IMR-90 (cell line): Measurements from ENCODE around the gene TULP4.
"Not testable (repeated sequence)": the region's sequence is repeated elsewhere in the genome, so short reads cannot be mapped to it uniquely, and the experiment has no call there.

Experiments
- CHD1 ChIP-seq: IDR thresholded peaks from 2 replicates; pipeline ENCODE4 v1.6.1; 2012; ENCODE audit warnings: low read depth, low read length, improper control_type of control experiment
- CTCF ChIP-seq: conservative IDR thresholded peaks from 2 replicates; pipeline ENCODE4 v1.5.1; 2012; ENCODE audit warnings: mild to moderate bottlenecking, low read depth, low read length, improper control_type of control experiment
- FOS ChIP-seq: fragments of 150-350 bp; IDR thresholded peaks from 2 replicates; pipeline ENCODE4 v1.6.1; 2016; ENCODE audit warnings: low read depth, low read length
- MAFK ChIP-seq: IDR thresholded peaks from 2 replicates; pipeline ENCODE4 v1.6.1; 2012; ENCODE audit warnings: low read depth, low read length, improper control_type of control experiment
- MXI1 ChIP-seq: IDR thresholded peaks from 2 replicates; pipeline ENCODE4 v1.6.1; 2012; ENCODE audit warnings: low read depth, mild to moderate bottlenecking, low read length, moderate library complexity, borderline replicate concordance
- POLR2A ChIP-seq: IDR thresholded peaks from 2 replicates; pipeline ENCODE4 v1.6.1; 2012; ENCODE audit warnings: mild to moderate bottlenecking, low read depth, low read length
- RAD21 ChIP-seq: IDR thresholded peaks from 2 replicates; pipeline ENCODE4 v1.6.1; 2012; ENCODE audit warnings: low read length, improper control_type of control experiment
- RFX5 ChIP-seq: IDR thresholded peaks from 2 replicates; pipeline ENCODE4 v1.8.0; 2012; ENCODE audit warnings: low read depth, mild to moderate bottlenecking, low read length, moderate library complexity
- USF2 ChIP-seq: fragments of 150-350 bp; IDR thresholded peaks from 2 replicates; pipeline ENCODE4 v1.6.1; 2017; ENCODE audit warnings: mild to moderate bottlenecking, antibody characterized with exemption, low read length, low read depth

GRCh38 chr6:158301561-158301960, 10.7 kb upstream of the TULP4 start:
- TF ChIP-seq CTCF, POLR2A, USF2, CHD1, MXI1, FOS, RAD21, MAFK, RFX5: not testable (repeated sequence)
